GM20000 (cell line): ENCODE results near the gene BCL2L2.

Experiments
- DNase-seq: peaks from one replicate; pipeline ENCODE4 v3.0.0; 2012; ENCODE audit warnings: low spot score
- CTCF ChIP-seq: IDR thresholded peaks from 2 replicates; pipeline ENCODE4 v1.5.1; 2012; ENCODE audit warnings: mild to moderate bottlenecking, control low read depth; ENCODE audit errors: extremely low read depth, missing control alignments

Gene BCL2L2

GRCh38 chr14:23351681-23352505, 45.3 kb downstream of the BCL2L2 start:
- no peak for TF ChIP-seq CTCF
- peak; percentile 23 for DNase-seq

GRCh38 chr14:23352506-23353432, 46.1 kb downstream of the BCL2L2 start, which contains the start of gene SLC22A17:
TSS of gene SLC22A17 (minus strand) at chr14:23352887.
- no peak for DNase-seq

GRCh38 chr14:23353433-23353780, 46.8 kb downstream of the BCL2L2 start:
- no peak for DNase-seq
- no peak for TF ChIP-seq CTCF

More at GRCh38 chr14:23352506-23353432, 46.1 kb downstream of the BCL2L2 start, which contains the start of gene SLC22A17:
- no peak for TF ChIP-seq CTCF

GRCh38 chr14:23354990-23355389, 48.4 kb downstream of the BCL2L2 start:
- TF ChIP-seq CTCF = no peak
- no peak for DNase-seq

- DNase-seq = no peak
Observed at GRCh38 chr14:23355871-23356435, 49.3 kb downstream of the BCL2L2 start.

GRCh38 chr14:23356662-23357061, 50.0 kb downstream of the BCL2L2 start:
- no peak for TF ChIP-seq CTCF
- no peak for DNase-seq

More at GRCh38 chr14:23355871-23356435, 49.3 kb downstream of the BCL2L2 start:
- no peak for TF ChIP-seq CTCF
